ENCODE data around the gene RBM33.

Gene RBM33

GRCh38 chr7:155773531-155773930 lies 129.1 kb downstream of the RBM33 start:
- WGBS (ENCODE audit: insufficient coverage), result 100% methylated on average over 2 of the region's 4 CpGs
- ChIA-PET CTCF (interaction anchor here (0.9 to 9.5 kb wide), 3 partner anchors 12 to 1600 kb away, joined by 3 to 137 read pairs (median 4); no protein-coding TSS in a partner anchor), POLR2A (interaction anchor here (1.1 kb wide), 1 partner anchor 129 kb away, joined by 3 read pairs; the partner anchor contains the start of gene RBM33)

GRCh38 chr7:155774947-155775346 lies 130.5 kb downstream of the RBM33 start:
- H3K27me3 ChIP-seq (replicated peaks in 2 of 5; ENCODE audit: control insufficient read depth in 4 of 5, insufficient read depth in 5 of 5, low read length in 4 of 5), result no peaks in the 10 kb centered on the region
- 92% methylated on average over 14 of the region's 14 CpGs for WGBS (ENCODE audit: insufficient coverage)
- ChIA-PET CTCF (interaction anchor here (1.4 kb wide), 1 partner anchor 172 kb away, joined by 3 read pairs; no protein-coding TSS in a partner anchor), POLR2A (no interaction called here)
- no peak overlapping the region for H3K4me3 ChIP-seq (ENCODE audit: control insufficient read depth in 1 of 7, extremely low read depth in 1 of 7, insufficient read depth in 4 of 7, low read depth in 2 of 7, low read length in 6 of 7)
- H3K36me3 ChIP-seq (ENCODE audit: control insufficient read depth in 4 of 4, insufficient read depth in 4 of 4, low read length in 3 of 4), result peaks cover 6 to 91% (median 61%) of the 10 kb centered on the region in 4 experiments
- no peaks in the 10 kb centered on the region for H3K9me3 ChIP-seq (ENCODE audit: control extremely low read depth in 1 of 5, control insufficient read depth in 4 of 5, insufficient read depth in 2 of 5, low read depth in 1 of 5, low read length in 4 of 5)
- H3K27ac ChIP-seq (ENCODE audit: insufficient read depth in 1 of 2, low read depth in 1 of 2, low read length in 2 of 2, poor library complexity in 1 of 2, severe bottlenecking in 2 of 2), result no peak overlapping the region
- DNase-seq, result no peak
- H3K4me1 ChIP-seq (ENCODE audit: control extremely low read depth in 1 of 4, control insufficient read depth in 4 of 4, insufficient read depth in 4 of 4, low read length in 3 of 4), result no peaks in the 10 kb centered on the region

More at GRCh38 chr7:155773531-155773930, 129.1 kb downstream of the RBM33 start:
- H3K27me3 ChIP-seq (replicated peaks in 2 of 5; ENCODE audit: control insufficient read depth in 4 of 5, insufficient read depth in 5 of 5, low read length in 4 of 5), result no peaks in the 10 kb centered on the region
- no peak overlapping the region for H3K27ac ChIP-seq (ENCODE audit: insufficient read depth in 1 of 2, low read depth in 1 of 2, low read length in 2 of 2, poor library complexity in 1 of 2, severe bottlenecking in 2 of 2)
- H3K9me3 ChIP-seq (ENCODE audit: control extremely low read depth in 1 of 5, control insufficient read depth in 4 of 5, insufficient read depth in 2 of 5, low read depth in 1 of 5, low read length in 4 of 5), result no peaks in the 10 kb centered on the region
- no peak for DNase-seq
- no peaks in the 10 kb centered on the region for H3K4me1 ChIP-seq (ENCODE audit: control extremely low read depth in 1 of 4, control insufficient read depth in 4 of 4, insufficient read depth in 4 of 4, low read length in 3 of 4)
- no peak overlapping the region for H3K4me3 ChIP-seq (ENCODE audit: control insufficient read depth in 1 of 7, extremely low read depth in 1 of 7, insufficient read depth in 4 of 7, low read depth in 2 of 7, low read length in 6 of 7)
- H3K36me3 ChIP-seq (ENCODE audit: control insufficient read depth in 4 of 4, insufficient read depth in 4 of 4, low read length in 3 of 4), result peaks cover 9 to 88% (median 67%) of the 10 kb centered on the region in 4 experiments

GRCh38 chr7:155775691-155776090 lies 131.2 kb downstream of the RBM33 start:
- CTCF ChIA-PET, result interaction anchor here (1.1 to 1.4 kb wide), 2 partner anchors 8 to 172 kb away, joined by 3 to 5 read pairs; no protein-coding TSS in a partner anchor
- H3K36me3 ChIP-seq (ENCODE audit: control insufficient read depth in 4 of 4, insufficient read depth in 4 of 4, low read length in 3 of 4), result peaks cover 5 to 91% (median 59%) of the 10 kb centered on the region in 4 experiments

GRCh38 chr7:155776606-155777005 lies 132.1 kb downstream of the RBM33 start:
- CTCF ChIA-PET, result interaction anchor here (0.7 to 1.1 kb wide), 3 partner anchors 9 to 764 kb away, joined by 3 to 5 read pairs (median 3); no protein-coding TSS in a partner anchor
- WGBS (ENCODE audit: insufficient coverage), result 100% methylated on average over 7 of the region's 8 CpGs
- DNase-seq, result no peak
- Histone ChIP-seq H3K36me3 (ENCODE audit: control insufficient read depth in 4 of 4, insufficient read depth in 4 of 4, low read length in 3 of 4) (peaks cover 4 to 92% (median 59%) of the 10 kb centered on the region in 4 experiments), H3K27ac (ENCODE audit: insufficient read depth in 1 of 2, low read depth in 1 of 2, low read length in 2 of 2, poor library complexity in 1 of 2, severe bottlenecking in 2 of 2) (no peak overlapping the region), H3K4me3 (ENCODE audit: control insufficient read depth in 1 of 7, extremely low read depth in 1 of 7, insufficient read depth in 4 of 7, low read depth in 2 of 7, low read length in 6 of 7) (no peak overlapping the region), H3K27me3 (replicated peaks in 2 of 5; ENCODE audit: control insufficient read depth in 4 of 5, insufficient read depth in 5 of 5, low read length in 4 of 5) (no peaks in the 10 kb centered on the region), H3K9me3 (ENCODE audit: control extremely low read depth in 1 of 5, control insufficient read depth in 4 of 5, insufficient read depth in 2 of 5, low read depth in 1 of 5, low read length in 4 of 5) (no peaks in the 10 kb centered on the region), H3K4me1 (ENCODE audit: control extremely low read depth in 1 of 4, control insufficient read depth in 4 of 4, insufficient read depth in 4 of 4, low read length in 3 of 4) (no peaks in the 10 kb centered on the region)
- POLR2A ChIA-PET, result no interaction called here

More at GRCh38 chr7:155775691-155776090, 131.2 kb downstream of the RBM33 start:
- Histone ChIP-seq H3K9me3 (ENCODE audit: control extremely low read depth in 1 of 5, control insufficient read depth in 4 of 5, insufficient read depth in 2 of 5, low read depth in 1 of 5, low read length in 4 of 5) (no peaks in the 10 kb centered on the region), H3K4me1 (ENCODE audit: control extremely low read depth in 1 of 4, control insufficient read depth in 4 of 4, insufficient read depth in 4 of 4, low read length in 3 of 4) (no peaks in the 10 kb centered on the region), H3K27me3 (replicated peaks in 2 of 5; ENCODE audit: control insufficient read depth in 4 of 5, insufficient read depth in 5 of 5, low read length in 4 of 5) (no peaks in the 10 kb centered on the region), H3K4me3 (ENCODE audit: control insufficient read depth in 1 of 7, extremely low read depth in 1 of 7, insufficient read depth in 4 of 7, low read depth in 2 of 7, low read length in 6 of 7) (no peak overlapping the region), H3K27ac (ENCODE audit: insufficient read depth in 1 of 2, low read depth in 1 of 2, low read length in 2 of 2, poor library complexity in 1 of 2, severe bottlenecking in 2 of 2) (no peak overlapping the region)
- WGBS (ENCODE audit: insufficient coverage), result 94% methylated on average over 7 of the region's 7 CpGs
- DNase-seq, result no peak
- POLR2A ChIA-PET, result no interaction called here

- ChIA-PET CTCF (interaction anchor here (0.6 to 1.5 kb wide), 2 partner anchors 12 to 78 kb away, joined by 3 to 6 read pairs; no protein-coding TSS in a partner anchor), POLR2A (no interaction called here)
- H3K27ac ChIP-seq (ENCODE audit: insufficient read depth in 1 of 2, low read depth in 1 of 2, low read length in 2 of 2, poor library complexity in 1 of 2, severe bottlenecking in 2 of 2), result no peak overlapping the region
- no peak overlapping the region for H3K4me3 ChIP-seq (ENCODE audit: control insufficient read depth in 1 of 7, extremely low read depth in 1 of 7, insufficient read depth in 4 of 7, low read depth in 2 of 7, low read length in 6 of 7)
- no peaks in the 10 kb centered on the region for H3K27me3 ChIP-seq (replicated peaks in 2 of 5; ENCODE audit: control insufficient read depth in 4 of 5, insufficient read depth in 5 of 5, low read length in 4 of 5)
- no peaks in the 10 kb centered on the region for H3K4me1 ChIP-seq (ENCODE audit: control extremely low read depth in 1 of 4, control insufficient read depth in 4 of 4, insufficient read depth in 4 of 4, low read length in 3 of 4)
- 100% methylated on average over 4 of the region's 6 CpGs for WGBS (ENCODE audit: insufficient coverage)
- H3K36me3 ChIP-seq (ENCODE audit: control insufficient read depth in 4 of 4, insufficient read depth in 4 of 4, low read length in 3 of 4), result peaks cover 4 to 87% (median 59%) of the 10 kb centered on the region in 4 experiments
- H3K9me3 ChIP-seq (ENCODE audit: control extremely low read depth in 1 of 5, control insufficient read depth in 4 of 5, insufficient read depth in 2 of 5, low read depth in 1 of 5, low read length in 4 of 5), result no peaks in the 10 kb centered on the region
- no peak for DNase-seq
These were observed 133.9 kb downstream of the RBM33 start for GRCh38 chr7:155778349-155778748.

GRCh38 chr7:155780884-155781283 lies 136.4 kb downstream of the RBM33 start:
- CTCF ChIA-PET, result interaction anchor here (2.6 kb wide), 1 partner anchor 14 kb away, joined by 7 read pairs; no protein-coding TSS in a partner anchor

GRCh38 chr7:155781433-155781832 lies 137.0 kb downstream of the RBM33 start:
- peaks cover 0 to 65% (median 36%) of the 10 kb centered on the region in 4 experiments for H3K36me3 ChIP-seq (ENCODE audit: control insufficient read depth in 4 of 4, insufficient read depth in 4 of 4, low read length in 3 of 4)
- H3K27ac ChIP-seq (ENCODE audit: insufficient read depth in 1 of 2, low read depth in 1 of 2, low read length in 2 of 2, poor library complexity in 1 of 2, severe bottlenecking in 2 of 2), result no peak overlapping the region
- WGBS (ENCODE audit: insufficient coverage), result 98% methylated on average over 16 of the region's 20 CpGs
- peaks cover 0 to 12% (median 2%) of the 10 kb centered on the region in 5 experiments for H3K27me3 ChIP-seq (replicated peaks in 2 of 5; ENCODE audit: control insufficient read depth in 4 of 5, insufficient read depth in 5 of 5, low read length in 4 of 5)
- H3K4me3 ChIP-seq (ENCODE audit: control insufficient read depth in 1 of 7, extremely low read depth in 1 of 7, insufficient read depth in 4 of 7, low read depth in 2 of 7, low read length in 6 of 7), result no peak overlapping the region
- POLR2A ChIA-PET, result interaction anchor here (0.6 kb wide), 1 partner anchor 366 kb away, joined by 5 read pairs; no protein-coding TSS in a partner anchor
- CTCF ChIA-PET, result interaction anchor here (2.6 kb wide), 1 partner anchor 15 kb away, joined by 7 read pairs; no protein-coding TSS in a partner anchor
- DNase-seq, result no peak
- no peaks in the 10 kb centered on the region for H3K9me3 ChIP-seq (ENCODE audit: control extremely low read depth in 1 of 5, control insufficient read depth in 4 of 5, insufficient read depth in 2 of 5, low read depth in 1 of 5, low read length in 4 of 5)
- no peaks in the 10 kb centered on the region for H3K4me1 ChIP-seq (ENCODE audit: control extremely low read depth in 1 of 4, control insufficient read depth in 4 of 4, insufficient read depth in 4 of 4, low read length in 3 of 4)

More at GRCh38 chr7:155780884-155781283, 136.4 kb downstream of the RBM33 start:
- Histone ChIP-seq H3K27me3 (replicated peaks in 2 of 5; ENCODE audit: control insufficient read depth in 4 of 5, insufficient read depth in 5 of 5, low read length in 4 of 5) (peaks cover 0 to 6% (median 2%) of the 10 kb centered on the region in 5 experiments), H3K27ac (ENCODE audit: insufficient read depth in 1 of 2, low read depth in 1 of 2, low read length in 2 of 2, poor library complexity in 1 of 2, severe bottlenecking in 2 of 2) (no peak overlapping the region), H3K4me1 (ENCODE audit: control extremely low read depth in 1 of 4, control insufficient read depth in 4 of 4, insufficient read depth in 4 of 4, low read length in 3 of 4) (no peaks in the 10 kb centered on the region), H3K36me3 (ENCODE audit: control insufficient read depth in 4 of 4, insufficient read depth in 4 of 4, low read length in 3 of 4) (peaks cover 0 to 70% (median 39%) of the 10 kb centered on the region in 4 experiments), H3K9me3 (ENCODE audit: control extremely low read depth in 1 of 5, control insufficient read depth in 4 of 5, insufficient read depth in 2 of 5, low read depth in 1 of 5, low read length in 4 of 5) (no peaks in the 10 kb centered on the region), H3K4me3 (ENCODE audit: control insufficient read depth in 1 of 7, extremely low read depth in 1 of 7, insufficient read depth in 4 of 7, low read depth in 2 of 7, low read length in 6 of 7) (no peak overlapping the region)
- 94% methylated on average over 19 of the region's 24 CpGs for WGBS (ENCODE audit: insufficient coverage)
- no peak for DNase-seq
- POLR2A ChIA-PET, result no interaction called here

All from common myeloid progenitor, CD34-positive (primary cell).